Measurements from ENCODE around the gene TMEM200C. TPM values are rescaled to one million over a fixed set of nuclear protein-coding genes. Genes with fewer than 3 reads are reported as not detected.
A peak's percentile ranks its signal among the peaks of the same experiment; 100 is the strongest.

Gene TMEM200C
- total RNA-seq (2013; cell fraction: nucleolus; rRNA removed), result not detected in 2 replicates
- total RNA-seq (2014; rRNA removed) (not detected in 2 replicates), total RNA-seq (2014; rRNA removed; fragmentation: Illumina TruSeq; extraction: Trizol) (not detected in 2 replicates), total RNA-seq (2021) (not detected in 2 replicates), polyA plus RNA-seq (2011; rRNA removed) (not detected in 2 replicates), polyA plus RNA-seq (2014; fragmentation: Illumina TruSeq; extraction: Trizol) (not detected in 2 replicates), polyA plus RNA-seq (2014; fragmentation: Nextera tagmentation; extraction: Ambion mirVana) (not detected), polyA plus RNA-seq (2014; rRNA removed) (not detected in 2 replicates), polyA plus RNA-seq (2016; fragmentation: Nextera tagmentation; extraction: Ambion mirVana) (not detected), polyA minus RNA-seq (2011; rRNA and poly(A)+ RNA removed) (not detected in 2 replicates), Bru-seq, nascent RNA (not detected), BruChase-seq, experiment 1, labeled RNA remaining after a 6-hour chase (not detected), BruChase-seq, experiment 2, labeled RNA remaining after a 2-hour chase (not detected)
- not detected for polyA plus RNA-seq (2011; ENCODE audit: low read depth)
- polyA plus RNA-seq (2011; cell fraction: cytosol; rRNA removed), result not detected in 2 replicates
- polyA plus RNA-seq (2011; cell fraction: nucleus; rRNA removed), result not detected in 2 replicates
- not detected in 2 replicates for polyA plus RNA-seq (2012)
- polyA minus RNA-seq (2011; cell fraction: cytosol; rRNA and poly(A)+ RNA removed), result not detected in 2 replicates
- not detected in 2 replicates for polyA minus RNA-seq (2011; cell fraction: nucleus; rRNA and poly(A)+ RNA removed)
- long read RNA-seq, experiment 1, result 0 reads
- long read RNA-seq, experiment 2, result 0 reads

- SMC1A ChIA-PET (ENCODE audit: uncharacterized antibody, unreplicated experiment), result no interaction called here
Observed at GRCh38 chr18:5895299-5895875, at the start of gene TMEM200C. Gene TMEM200C (minus strand): TSS chr18:5895522. CDS start chr18:5892063, 3,459 bp downstream.

More at GRCh38 chr18:5895299-5895875, at the start of gene TMEM200C:
- Histone ChIP-seq H2AFZ (ENCODE audit: control insufficient read depth, low read depth, low read length) (no peak within 1 kb of the TSS; the same call in 1 of the 2 replicates), H3K27me3 (replicated peaks in 1 of 2; ENCODE audit: control insufficient read depth in 2 of 2, insufficient read depth in 2 of 2, low read length in 1 of 2) (peaks cover 14 to 31% of the 10 kb centered on the region in 2 experiments), H3K9me3 (replicated peaks; ENCODE audit: control insufficient read depth, insufficient read depth, low read length) (no peaks in the 10 kb centered on the region; the same call in 2 of the 3 replicates), H3K27ac (ENCODE audit: control insufficient read depth, insufficient read depth) (no peak within 1 kb of the TSS), H3K9ac (ENCODE audit: control insufficient read depth, insufficient read depth, low read length) (no peak within 1 kb of the TSS), H3K4me2 (ENCODE audit: control insufficient read depth, insufficient read depth) (peak within 1 kb of the TSS; percentile 55), H3K4me1 (ENCODE audit: control insufficient read depth, insufficient read depth, low read length) (no peaks in the 10 kb centered on the region; the same call in 1 of the 2 replicates), H3K36me3 (ENCODE audit: control insufficient read depth in 2 of 2, insufficient read depth in 2 of 2, low read length in 1 of 2) (no peaks in the 10 kb centered on the region), H4K20me1 (ENCODE audit: control insufficient read depth, insufficient read depth) (no peaks in the 10 kb centered on the region), H3K79me2 (ENCODE audit: control insufficient read depth, insufficient read depth, low read length) (no peaks in the 10 kb centered on the region), H3K4me3 (no peak within 1 kb of the TSS; the same call in 1 of the 2 replicates)
- no peak for FAIRE-seq
- POLR2A ChIA-PET, result no interaction called here
- in situ Hi-C loops (cut with MboI), result no loop called here
- CTCF ChIA-PET, result no interaction called here
- peak; percentile 79 for TF ChIP-seq SUZ12 (IDR thresholded peaks at IDR 0.05; ENCODE audit: unreplicated experiment)
- TF ChIP-seq, protein P1, sequence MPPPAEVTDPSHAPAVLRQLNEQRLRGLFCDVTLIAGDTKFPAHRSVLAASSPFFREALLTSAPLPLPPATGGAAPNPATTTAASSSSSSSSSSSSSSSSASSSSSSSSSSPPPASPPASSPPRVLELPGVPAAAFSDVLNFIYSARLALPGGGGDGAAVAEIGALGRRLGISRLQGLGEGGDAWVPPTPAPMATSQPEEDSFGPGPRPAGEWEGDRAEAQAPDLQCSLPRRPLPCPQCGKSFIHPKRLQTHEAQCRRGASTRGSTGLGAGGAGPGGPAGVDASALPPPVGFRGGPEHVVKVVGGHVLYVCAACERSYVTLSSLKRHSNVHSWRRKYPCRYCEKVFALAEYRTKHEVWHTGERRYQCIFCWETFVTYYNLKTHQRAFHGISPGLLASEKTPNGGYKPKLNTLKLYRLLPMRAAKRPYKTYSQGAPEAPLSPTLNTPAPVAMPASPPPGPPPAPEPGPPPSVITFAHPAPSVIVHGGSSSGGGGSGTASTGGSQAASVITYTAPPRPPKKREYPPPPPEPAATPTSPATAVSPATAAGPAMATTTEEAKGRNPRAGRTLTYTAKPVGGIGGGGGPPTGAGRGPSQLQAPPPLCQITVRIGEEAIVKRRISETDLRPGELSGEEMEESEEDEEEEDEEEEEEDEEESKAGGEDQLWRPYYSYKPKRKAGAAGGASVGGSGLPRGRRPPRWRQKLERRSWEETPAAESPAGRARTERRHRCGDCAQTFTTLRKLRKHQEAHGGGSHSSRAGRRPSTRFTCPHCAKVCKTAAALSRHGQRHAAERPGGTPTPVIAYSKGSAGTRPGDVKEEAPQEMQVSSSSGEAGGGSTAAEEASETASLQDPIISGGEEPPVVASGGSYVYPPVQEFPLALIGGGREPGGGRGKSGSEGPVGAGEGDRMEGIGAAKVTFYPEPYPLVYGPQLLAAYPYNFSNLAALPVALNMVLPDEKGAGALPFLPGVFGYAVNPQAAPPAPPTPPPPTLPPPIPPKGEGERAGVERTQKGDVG (CRISPR knock-in tag; IDR thresholded peaks at IDR 0.05), result no peak
- no peak for ATAC-seq
- WGBS (ENCODE audit: insufficient coverage, insufficient replicate concordance, low lambda C conversion rate, missing lambda C conversion rate), result 4% methylated on average over 38 of the region's 83 CpGs
- intact Hi-C loops (cut with micrococcal nuclease; ENCODE audit: unreplicated experiment), result no loop called here
- no peak for DNase-seq (ENCODE audit: low read depth, low spot score)
- RAD21 ChIA-PET (ENCODE audit: unreplicated experiment), result no interaction called here
- no TSS peak for BruUV-seq (replicated peaks)

Data from GM12878 (cell line).